Stimulated activated CD8-positive, alpha-beta memory T cell treated with anti-CD3 and anti-CD28 coated beads, Interleukin-12 subunit alpha, Interleukin-12 subunit beta, amount 100 ng/mL, for 24 hours (primary cell): ENCODE measurements around the gene BRPF3.

Experiments used
- DNase-seq: peaks from one replicate; pipeline ENCODE4 v3.0.0-alpha.2; 2020; ENCODE audit errors: extremely low read depth

The BRPF3 gene

DNA sequence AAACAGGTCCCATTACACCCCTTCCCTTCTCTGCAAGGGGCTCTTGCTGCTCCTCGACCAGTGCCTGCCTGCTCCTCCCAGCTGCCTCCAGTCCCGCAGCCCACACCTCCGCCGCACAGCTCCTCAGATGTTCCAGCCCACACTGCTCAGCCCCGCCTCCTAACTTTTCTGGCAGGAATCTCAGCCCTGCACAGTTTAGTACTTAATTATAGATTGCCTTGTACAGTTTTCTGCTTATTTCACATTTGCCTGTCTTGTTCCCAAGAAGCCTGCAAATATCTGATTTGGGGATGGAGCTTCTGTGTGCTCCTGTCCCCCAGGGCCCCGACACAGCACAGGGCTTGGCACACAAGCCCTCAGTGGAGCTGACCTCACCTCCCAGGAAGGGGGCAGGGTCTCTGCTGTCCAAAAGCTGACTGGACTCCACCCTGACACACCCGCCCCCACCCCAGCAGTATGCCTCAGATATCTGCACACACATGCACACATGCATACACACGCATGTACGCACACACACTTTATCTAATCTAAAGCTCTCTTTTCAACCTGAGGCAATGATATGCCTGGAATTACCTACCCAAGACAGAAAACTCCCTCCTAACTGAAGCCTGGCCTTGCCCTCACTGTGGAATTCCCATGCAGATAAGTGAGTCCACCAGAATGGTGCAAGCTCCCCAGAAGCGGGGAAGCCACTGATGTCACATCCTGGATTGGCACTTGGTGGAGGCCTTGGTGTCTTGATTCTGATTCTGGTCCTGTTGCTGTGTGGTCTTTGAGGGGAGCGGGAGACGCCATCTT, 72.1 kb downstream of the BRPF3 start:
- DNase-seq: no peak

GRCh38 chr6:36269834-36270705, 73.5 kb downstream of the BRPF3 start, which contains the start of gene PNPLA1:
PNPLA1 (plus strand) TSS chr6:36270060; CDS start chr6:36270460, 400 bp downstream.
- DNase-seq: no peak

- no peak for DNase-seq
These were observed 75.7 kb downstream of the BRPF3 start for GRCh38 chr6:36272234-36272633.

DNA sequence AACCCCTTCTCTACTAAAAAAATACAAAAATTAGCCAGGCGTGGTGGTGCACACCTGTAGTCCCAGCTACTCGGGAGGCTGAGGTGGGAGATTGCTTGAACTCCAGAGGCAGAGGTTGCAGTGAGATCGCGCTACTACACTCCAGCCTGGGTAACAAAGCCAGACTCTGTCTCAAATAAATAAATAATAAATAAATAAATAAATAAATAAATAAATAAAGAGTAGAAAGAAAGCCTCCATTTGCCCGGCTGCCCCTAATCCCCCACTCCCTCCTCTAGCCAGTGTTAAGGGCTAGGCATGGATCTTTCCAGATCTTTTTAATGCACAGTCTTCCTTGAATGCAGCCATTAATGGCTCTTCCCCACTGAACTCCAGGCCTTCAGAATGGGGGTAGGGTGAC, 76.5 kb downstream of the BRPF3 start:
- no peak for DNase-seq

GRCh38 chr6:36273802-36274514, 77.4 kb downstream of the BRPF3 start:
- DNase-seq: no peak

GRCh38 chr6:36276581-36277536, 80.3 kb downstream of the BRPF3 start:
- no peak for DNase-seq

DNA sequence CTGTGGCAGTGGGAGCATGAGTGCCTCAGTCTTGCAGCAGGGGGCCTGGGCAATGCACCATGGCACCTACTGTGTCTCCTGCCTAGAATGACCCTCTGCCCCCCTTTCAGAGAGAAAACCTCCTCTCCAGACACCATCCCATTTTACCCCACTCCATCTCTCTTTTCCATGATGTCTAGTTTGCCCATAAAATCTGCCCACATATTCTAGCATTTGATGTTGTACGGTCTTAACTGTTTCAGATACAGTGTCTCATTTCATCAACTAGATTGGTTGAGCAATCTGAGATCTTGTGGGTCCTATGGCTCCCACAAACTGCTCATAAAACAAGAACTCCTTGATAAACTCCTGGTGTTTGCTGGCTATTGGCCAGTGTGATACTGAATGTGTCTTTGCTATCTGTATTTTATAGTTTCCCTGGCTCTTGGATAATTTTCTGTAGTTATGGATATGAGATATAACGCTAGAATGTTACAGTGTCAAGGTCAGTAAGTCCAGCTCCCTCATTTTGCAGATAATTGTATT, 81.5 kb downstream of the BRPF3 start:
- DNase-seq: no peak

DNA sequence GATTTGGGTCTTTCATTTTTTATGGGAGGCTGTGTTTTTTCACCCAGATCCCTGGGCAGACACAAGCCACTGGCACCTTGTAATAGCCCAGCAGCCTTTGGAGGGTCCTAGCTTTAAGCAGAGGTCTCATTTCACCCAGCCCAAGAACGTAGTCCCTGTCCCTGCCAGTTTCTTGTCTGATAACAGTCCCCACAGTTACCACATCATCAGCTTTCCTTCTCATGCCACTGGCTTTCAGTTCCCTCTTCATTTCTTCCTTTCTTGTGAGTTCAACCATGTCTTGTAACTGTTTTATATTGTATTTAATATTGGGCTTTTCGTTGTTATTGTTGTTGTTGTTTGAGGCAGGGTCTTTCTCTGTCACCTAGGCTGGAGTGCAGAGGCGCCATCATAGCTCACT, 83.9 kb downstream of the BRPF3 start:
- no peak for DNase-seq

DNA sequence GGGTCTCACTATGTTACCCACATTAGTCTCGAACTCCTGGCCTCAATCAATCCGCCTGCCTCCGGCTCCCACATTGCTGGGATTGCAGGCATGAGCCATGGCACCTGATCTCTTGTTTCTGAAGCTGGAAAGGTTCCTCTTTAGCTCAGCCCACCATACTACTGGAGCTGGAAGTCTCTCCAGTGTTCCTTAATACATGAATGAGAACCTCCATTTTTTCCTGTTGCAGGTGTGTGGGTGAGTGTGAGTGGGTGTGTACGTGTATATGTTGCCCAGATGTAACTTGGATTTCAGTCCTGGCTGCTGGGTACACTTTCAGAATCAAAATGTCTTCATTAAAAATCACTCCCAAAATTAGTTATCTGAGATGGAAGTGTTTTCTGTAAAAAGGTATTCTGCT, 84.4 kb downstream of the BRPF3 start:
- DNase-seq: no peak
